H1 (cell line): ENCODE measurements around the gene UBL4B. TPM values are rescaled to one million over a fixed set of nuclear protein-coding genes. Genes with fewer than 3 reads are reported as not detected.

Experiments used
- CTCF ChIA-PET: fragments of 300-600 bp; sonication (Branson Sonifier 250); formaldehyde crosslinking; loops from one replicate; lab custom pipeline; 2021; ENCODE audit not compliant: partially characterized antibody; lab: Charles Lee
- POLR2A ChIA-PET: fragments of 300-600 bp; sonication (Branson Sonifier 250); formaldehyde crosslinking; loops from one replicate; lab custom pipeline; 2021; ENCODE audit warnings: inconsistent platforms; ENCODE audit not compliant: partially characterized antibody; lab: Charles Lee
- DNase-seq, 2 experiments: peaks; one replicate each; pipeline versions ENCODE4 v3.0.0 to v3.0.0-alpha.2; 2010 to 2022; ENCODE audit warnings: low spot score in 2 of 2, low read depth in 1 of 2, mixed read lengths in 1 of 2
- FAIRE-seq: peaks from 2 replicates; lab custom pipeline; 2011; peaks lifted over from hg19 to GRCh38; lab: Jason Lieb, UNC
- H2AFZ ChIP-seq: 2 replicates; pipeline ENCODE4 v1.8.1; 2012; ENCODE audit warnings: low read length, inconsistent platforms
- H2AK5ac ChIP-seq: 2 replicates; pipeline ENCODE4 v1.6.1; 2013; ENCODE audit warnings: low read depth, low read length
- H2BK120ac ChIP-seq: replicated peaks from 2 replicates; pipeline ENCODE3; 2013; ENCODE audit warnings: low read depth, low read length, inconsistent platforms
- H2BK12ac ChIP-seq: 2 replicates; pipeline ENCODE4 v1.6.1; 2013; ENCODE audit warnings: low read depth, low read length
- H2BK15ac ChIP-seq: 2 replicates; pipeline ENCODE4 v1.6.1; 2013; ENCODE audit warnings: low read length
- H2BK20ac ChIP-seq: 2 replicates; pipeline ENCODE4 v1.6.1; 2013; ENCODE audit warnings: low read length
- H2BK5ac ChIP-seq: 2 replicates; pipeline ENCODE4 v1.6.1; 2013; ENCODE audit warnings: low read depth, low read length
- H3K14ac ChIP-seq: 2 replicates; pipeline ENCODE4 v1.6.1; 2013; ENCODE audit warnings: inconsistent platforms; ENCODE audit not compliant: insufficient read length
- H3K18ac ChIP-seq: 2 replicates; pipeline ENCODE4 v1.6.1; 2013; ENCODE audit warnings: low read length; ENCODE audit errors: extremely low read depth
- H3K23ac ChIP-seq: 2 replicates; pipeline ENCODE4 v1.6.1; 2013; ENCODE audit warnings: inconsistent platforms; ENCODE audit not compliant: insufficient read length
- H3K23me2 ChIP-seq: 2 replicates; pipeline ENCODE4 v1.6.1; 2013; ENCODE audit warnings: low read depth, low read length
- H3K27ac ChIP-seq: 2 replicates; pipeline ENCODE4 v1.6.1; 2011; ENCODE audit warnings: low read depth, low read length, inconsistent platforms
- H3K27me3 ChIP-seq, 4 experiments: replicated peaks in 1 of 4; 1 replicate in 1 of 4; 2 replicates in 3 of 4; pipeline versions ENCODE4 v1.6.1 to v1.8.1; 2011 to 2013; ENCODE audit warnings: low read length in 3 of 4, mild to moderate bottlenecking in 3 of 4, inconsistent platforms in 2 of 4, mixed read lengths in 2 of 4, moderate library complexity in 1 of 4; ENCODE audit not compliant: control insufficient read depth in 3 of 4, insufficient read depth in 3 of 4; ENCODE audit errors: extremely low read depth in 1 of 4
- H3K36me3 ChIP-seq, 4 experiments: 2 replicates each; pipeline versions ENCODE4 v1.6.1 to v1.8.1; 2011 to 2013; ENCODE audit warnings: mild to moderate bottlenecking in 4 of 4, low read length in 3 of 4, moderate library complexity in 2 of 4, control low read depth in 1 of 4, inconsistent platforms in 1 of 4; ENCODE audit not compliant: insufficient read depth in 4 of 4, control insufficient read depth in 2 of 4
- H3K4ac ChIP-seq: replicated peaks from 2 replicates; pipeline ENCODE3; 2013; ENCODE audit warnings: low read length, low read depth, mixed read lengths, inconsistent platforms; ENCODE audit not compliant: insufficient read length
- H3K4me1 ChIP-seq, 4 experiments: replicated peaks in 1 of 4; 1 replicate in 1 of 4; 2 replicates in 3 of 4; pipeline versions ENCODE4 v1.6.1 to v1.8.1; 2011 to 2013; ENCODE audit warnings: low read length in 3 of 4, inconsistent platforms in 2 of 4, mixed read lengths in 1 of 4; ENCODE audit not compliant: insufficient read depth in 4 of 4, control insufficient read depth in 3 of 4
- H3K4me2 ChIP-seq, 2 experiments: 2 replicates each; pipeline versions ENCODE4 v1.6.1 to v1.8.1; 2011 to 2013; ENCODE audit warnings: low read depth in 2 of 2, low read length in 2 of 2, control low read depth in 1 of 2, inconsistent platforms in 1 of 2, mild to moderate bottlenecking in 1 of 2; ENCODE audit not compliant: insufficient read depth in 1 of 2
- H3K4me3 ChIP-seq, 4 experiments: fragments of 200-600, 300-600 bp in 1 of 4; sonication (generic), shearing (Covaris generic), sonication (Bioruptor Twin) in 1 of 4; 2 replicates each; pipeline versions ENCODE4 v1.5.1 to v1.8.1; 2011 to 2016; ENCODE audit warnings: low read length in 4 of 4, low read depth in 3 of 4, control low read depth in 2 of 4, inconsistent platforms in 2 of 4, mild to moderate bottlenecking in 2 of 4, mixed read lengths in 1 of 4, moderate library complexity in 1 of 4; ENCODE audit not compliant: insufficient read depth in 2 of 4; ENCODE audit errors: extremely low read depth in 1 of 4
- H3K56ac ChIP-seq: replicated peaks from 2 replicates; pipeline ENCODE3; 2013; ENCODE audit warnings: low read depth, mild to moderate bottlenecking, mixed read lengths, low read length, inconsistent platforms; ENCODE audit not compliant: insufficient read length
- H3K79me1 ChIP-seq: 2 replicates; pipeline ENCODE4 v1.6.1; 2013; ENCODE audit warnings: low read depth, low read length, control low read depth
- H3K79me2 ChIP-seq, 2 experiments: 2 replicates each; pipeline versions ENCODE4 v1.6.1 to v1.8.1; 2012 to 2013; ENCODE audit warnings: low read length in 2 of 2, mild to moderate bottlenecking in 2 of 2, inconsistent platforms in 1 of 2; ENCODE audit not compliant: insufficient read depth in 2 of 2, control insufficient read depth in 1 of 2
- H3K9ac ChIP-seq, 4 experiments: replicated peaks in 1 of 4; 1 replicate in 1 of 4; 2 replicates in 3 of 4; pipeline versions ENCODE4 v1.6.1 to v1.8.1; 2011 to 2013; ENCODE audit warnings: low read depth in 3 of 4, low read length in 3 of 4, control low read depth in 2 of 4, mild to moderate bottlenecking in 2 of 4, moderate library complexity in 2 of 4, inconsistent platforms in 1 of 4; ENCODE audit errors: extremely low read depth in 1 of 4
- H3K9me3 ChIP-seq, 2 experiments: 2 replicates each; pipeline versions ENCODE4 v1.6.1 to v1.8.1; 2012 to 2013; ENCODE audit warnings: mild to moderate bottlenecking in 2 of 2, moderate library complexity in 2 of 2, control low read depth in 1 of 2, inconsistent platforms in 1 of 2, low read depth in 1 of 2, low read length in 1 of 2, mixed read lengths in 1 of 2; ENCODE audit not compliant: insufficient read depth in 2 of 2
- H4K20me1 ChIP-seq, 2 experiments: replicated peaks in 1 of 2; 2 replicates each; pipeline versions ENCODE3 to v1.8.1; 2011 to 2013; ENCODE audit warnings: inconsistent platforms in 2 of 2, low read length in 2 of 2, mild to moderate bottlenecking in 1 of 2; ENCODE audit not compliant: insufficient read depth in 2 of 2, control insufficient read depth in 1 of 2
- H4K5ac ChIP-seq: 2 replicates; pipeline ENCODE4 v1.6.1; 2013; ENCODE audit warnings: low read length, low read depth, mixed read lengths, inconsistent platforms; ENCODE audit not compliant: insufficient read length
- H4K8ac ChIP-seq: 2 replicates; pipeline ENCODE4 v1.8.0; 2013; ENCODE audit warnings: mild to moderate bottlenecking, moderate library complexity, low read length, inconsistent platforms; ENCODE audit not compliant: insufficient read depth; ENCODE audit errors: extremely low read depth
- H4K91ac ChIP-seq: replicated peaks from 2 replicates; pipeline ENCODE3; 2013; ENCODE audit warnings: low read length, mixed read lengths, inconsistent platforms; ENCODE audit not compliant: insufficient read length
- CEBPB ChIP-seq: IDR thresholded peaks from 2 replicates; pipeline ENCODE4 v1.6.1; 2012; ENCODE audit warnings: low read depth, low read length
- SIN3A ChIP-seq, 2 experiments: IDR thresholded peaks in 1 of 2; conservative IDR thresholded peaks in 1 of 2; 2 replicates each; pipeline ENCODE4 v1.6.1; 2011 to 2012; ENCODE audit warnings: low read length in 2 of 2, improper control_type of control experiment in 1 of 2, low read depth in 1 of 2, mild to moderate bottlenecking in 1 of 2
- SRF ChIP-seq: IDR thresholded peaks from 2 replicates; pipeline ENCODE4 v1.6.1; 2011; ENCODE audit warnings: mild to moderate bottlenecking, low read depth, low read length, moderate library complexity
- SUZ12 ChIP-seq: fragments of 200-600 bp; sonication (generic); IDR thresholded peaks from 2 replicates; pipeline ENCODE4 v1.6.1; 2012; ENCODE audit warnings: mild to moderate bottlenecking, inconsistent platforms, low read length, moderate library complexity, mixed read lengths
- TBP ChIP-seq: IDR thresholded peaks from 2 replicates; pipeline ENCODE4 v1.6.1; 2011; ENCODE audit warnings: low read depth, low read length, improper control_type of control experiment
- YY1 ChIP-seq: IDR thresholded peaks from 2 replicates; pipeline ENCODE4 v1.6.1; 2011; ENCODE audit warnings: low read depth, mild to moderate bottlenecking, low read length
- WGBS, 2 experiments: shearing (Covaris generic) in 1 of 2; methylation state at CpG; one replicate each; pipeline versions ENCODE4 v1.1.6 to v1.1.7; 2013 to 2015; ENCODE audit warnings: low lambda C conversion rate in 2 of 2, mixed read lengths in 2 of 2, inconsistent platforms in 1 of 2, low coverage in 1 of 2, missing lambda C conversion rate in 1 of 2; ENCODE audit not compliant: insufficient replicate concordance in 2 of 2, insufficient coverage in 1 of 2, insufficient read length in 1 of 2; ENCODE audit errors: extremely low coverage in 1 of 2, missing lambda C conversion rate in 1 of 2; 5-methylcytosine and 5-hydroxymethylcytosine counted together
- polyA plus RNA-seq, 7 experiments: library from polyadenylated mRNA; depleted of rRNA in 3 of 7; stranded (reverse) in 5 of 7; unstranded in 2 of 7; fragments of >200 nt in 5 of 7; fragments of 200-250 nt in 2 of 7; gene quantifications; 1 replicate in 5 of 7; 2 replicates in 1 of 7; 4 replicates in 1 of 7; pipeline versions ENCODE4 v1.2.1 to v1.2.3, GENCODE V29; 2011 to 2013; ENCODE audit warnings: missing spikeins in 2 of 7, mixed read lengths in 2 of 7
- total RNA-seq: library from RNA; stranded (reverse); fragmentation: NEBNext Ultra II Directional; extraction: Animal tissue kit (Norgen Biotek cat#: 25700); gene quantifications from 2 replicates; pipeline ENCODE4 v1.2.1, GENCODE V29; 2021
- TF ChIP-seq, protein P1 (sequence below): IDR thresholded peaks from 2 replicates; pipeline ENCODE4 v1.6.1; 2012; ENCODE audit warnings: low read length, inconsistent platforms

UBL4B gene
- total and polyA plus RNA-seq, 2 of the 8 experiments (the other 6 are each of a cell fraction or from before 2014, with no cell fraction given), result 0.11 TPM; not detected in 1

GRCh38 chr1:110083061-110083865 lies 29.0 kb upstream of the UBL4B start:
- H3K27me3 ChIP-seq, result peaks cover 54 to 78% (median 65%) of the 10 kb centered on the region in 4 experiments
- H2BK15ac ChIP-seq, result peak overlapping the region; percentile 46; the same call in 1 of the 2 replicates
- H3K23ac ChIP-seq, result no peak overlapping the region
- H3K18ac ChIP-seq, result no peak overlapping the region; the same call in 1 of the 2 replicates
- 0 out of 2 replicates have a peak overlapping the region, but pooled peaks have one; percentile 39 for H2BK12ac ChIP-seq
- H3K9ac ChIP-seq, result no peak overlapping the region
- no peak overlapping the region for H4K5ac ChIP-seq
- H3K14ac ChIP-seq, result no peak overlapping the region
- H2BK20ac ChIP-seq, result 0 out of 2 replicates have a peak overlapping the region, but pooled peaks have one; percentile 61
- no peak overlapping the region for H3K56ac ChIP-seq
- H3K36me3 ChIP-seq, result peaks cover 0 to 7% (median 0%) of the 10 kb centered on the region in 4 experiments; a peak in 1 of 8 replicates
- 11% methylated on average over 15 of the region's 15 CpGs; no CpG with 5 or more reads in 1 of the 2 experiments for WGBS, 2 experiments
- no peak overlapping the region for H4K91ac ChIP-seq
- H4K20me1 ChIP-seq, result peaks cover 2 to 7% of the 10 kb centered on the region in 2 experiments
- ChIA-PET POLR2A (interaction anchor here (1.0 to 3.1 kb wide), 6 partner anchors 12 to 49 kb away, joined by 3 to 11 read pairs (median 6); partner anchors contain the start of genes ALX3 and STRIP1), CTCF (interaction anchor here (24.7 to 52.4 kb wide), 2 partner anchors 24 to 29 kb away, joined by 845 to 1450 read pairs; partner anchors contain the start of genes ALX3, STRIP1 and UBL4B)
- no peak overlapping the region for H2AFZ ChIP-seq
- H4K8ac ChIP-seq, result no peak overlapping the region
- TF ChIP-seq SIN3A (conservative IDR thresholded peaks at IDR 0.05 in 1 of 2, IDR thresholded peaks at IDR 0.05 in 1 of 2; ENCODE audit: low read depth in 1 of 2, low read length in 2 of 2) (no peak), SUZ12 (peak; percentile 69; the same call in 1 of the 2 replicates), SRF (no peak), CEBPB (0 out of 2 replicates have a peak, but pooled peaks have one; percentile 11), YY1 (no peak), TBP (no peak)
- TF ChIP-seq, protein P1, sequence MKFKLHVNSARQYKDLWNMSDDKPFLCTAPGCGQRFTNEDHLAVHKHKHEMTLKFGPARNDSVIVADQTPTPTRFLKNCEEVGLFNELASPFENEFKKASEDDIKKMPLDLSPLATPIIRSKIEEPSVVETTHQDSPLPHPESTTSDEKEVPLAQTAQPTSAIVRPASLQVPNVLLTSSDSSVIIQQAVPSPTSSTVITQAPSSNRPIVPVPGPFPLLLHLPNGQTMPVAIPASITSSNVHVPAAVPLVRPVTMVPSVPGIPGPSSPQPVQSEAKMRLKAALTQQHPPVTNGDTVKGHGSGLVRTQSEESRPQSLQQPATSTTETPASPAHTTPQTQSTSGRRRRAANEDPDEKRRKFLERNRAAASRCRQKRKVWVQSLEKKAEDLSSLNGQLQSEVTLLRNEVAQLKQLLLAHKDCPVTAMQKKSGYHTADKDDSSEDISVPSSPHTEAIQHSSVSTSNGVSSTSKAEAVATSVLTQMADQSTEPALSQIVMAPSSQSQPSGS, result no peak
- TF ChIP-seq, all 59 proteins: peak for 2
- Histone ChIP-seq H3K23me2 (peaks cover 8% of the 10 kb centered on the region; the same call in 1 of the 2 replicates), H3K79me2 (no peaks in the 10 kb centered on the region), H3K4me2 (peak overlapping the region; percentile 81 to 87), H3K9me3 (no peaks in the 10 kb centered on the region), H3K27ac (no peak overlapping the region), H2BK5ac (peak overlapping the region; percentile 24; the same call in 1 of the 2 replicates), H3K79me1 (no peaks in the 10 kb centered on the region), H3K4ac (no peak overlapping the region), H3K4me3 (peak overlapping the region in 2 of 4 experiments; percentile 13 to 55; a peak in 5 of 8 replicates), H2BK120ac (no peak overlapping the region), H3K4me1 (peaks cover 0 to 12% (median 8%) of the 10 kb centered on the region in 4 experiments; a peak in 6 of 7 replicates), H2AK5ac (no peak overlapping the region)
- DNase-seq, result no peak
- FAIRE-seq, result no peak
